HAP-1 (cell line): ENCODE data around the gene PIMREG.

Experiments used
- DNase-seq, 2 experiments: peaks; one replicate each; pipeline ENCODE4 v3.0.0-alpha.2; 2016 to 2020; ENCODE audit warnings: low spot score in 2 of 2
- H3K27me3 ChIP-seq: fragments of 250-450 bp; sonication (Bioruptor Pico); 2 replicates; pipeline ENCODE4 v1.5.1; 2020; ENCODE audit warnings: low read depth, mild to moderate bottlenecking, moderate library complexity
- H3K36me3 ChIP-seq: fragments of 250-450 bp; sonication (Bioruptor Pico); replicated peaks from 2 replicates; pipeline ENCODE4 v1.5.1; 2020; ENCODE audit warnings: mild to moderate bottlenecking
- H3K4me1 ChIP-seq: fragments of 250-450 bp; sonication (Bioruptor Pico); 2 replicates; pipeline ENCODE4 v1.5.1; 2020; ENCODE audit warnings: mild to moderate bottlenecking
- H3K4me3 ChIP-seq: fragments of 250-450 bp; sonication (Bioruptor Pico); 2 replicates; pipeline ENCODE4 v1.5.1; 2020; ENCODE audit warnings: mild to moderate bottlenecking, moderate library complexity
- H3K9me3 ChIP-seq: fragments of 250-450 bp; sonication (Bioruptor Pico); 2 replicates; pipeline ENCODE4 v1.5.1; 2020; ENCODE audit warnings: mild to moderate bottlenecking, moderate library complexity
- in situ Hi-C: fragments of 300-500 bp; cut with MboI; formaldehyde crosslinking; loops from 3 replicates; pipeline ENCODE4 v1.14.3; 2020; ENCODE audit warnings: low sequenced_read_pairs, inconsistent platforms, mixed read lengths

PIMREG gene

DNA sequence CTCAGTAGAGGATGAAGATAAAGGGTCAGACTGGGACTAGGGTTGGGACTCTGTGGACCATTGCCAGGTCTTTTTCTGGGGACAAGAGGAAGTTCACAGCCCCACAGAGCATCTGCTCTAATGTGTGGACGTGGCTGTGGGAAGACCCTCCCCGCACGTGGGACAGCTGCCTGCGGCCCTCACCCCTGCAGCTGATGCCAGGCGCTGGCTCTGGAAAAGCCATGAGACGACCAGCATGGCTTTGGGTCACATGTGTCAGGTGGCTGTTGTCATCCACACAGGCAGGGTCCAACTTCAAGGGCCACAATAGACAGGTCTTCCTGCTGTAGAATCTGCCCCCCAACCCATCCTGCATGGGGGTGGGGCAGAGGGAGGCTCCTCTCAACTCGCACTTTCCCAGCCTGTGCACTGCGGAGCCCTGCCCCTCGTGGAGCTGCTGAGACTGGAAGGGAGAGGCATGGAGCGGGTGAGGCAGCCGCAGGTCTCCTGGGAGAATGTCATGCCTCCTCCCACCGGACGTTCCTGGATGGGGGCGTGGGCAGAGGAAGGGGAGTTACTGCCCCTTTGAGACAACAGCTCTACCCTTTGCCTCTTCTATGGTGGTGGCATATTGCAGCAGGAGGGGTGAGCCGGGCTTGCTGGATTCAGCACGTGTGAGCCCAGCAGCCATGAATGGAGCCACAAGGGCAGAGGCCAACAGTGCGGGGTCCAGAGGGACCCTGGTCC lies 53.4 kb downstream of the PIMREG start:
- no peak for DNase-seq
- in situ Hi-C loops, result no loop called here

GRCh38 chr17:6498356-6498755 lies 54.1 kb downstream of the PIMREG start:
- DNase-seq, result no peak
- Histone ChIP-seq H3K4me1 (peaks cover 5% of the 10 kb centered on the region), H3K27me3 (no peaks in the 10 kb centered on the region), H3K4me3 (no peak overlapping the region), H3K36me3 (no peaks in the 10 kb centered on the region), H3K9me3 (no peaks in the 10 kb centered on the region)
- in situ Hi-C loops, result no loop called here

More for the DNA sequence above, 53.4 kb downstream of the PIMREG start:
- H3K4me3 ChIP-seq, result no peak overlapping the region
- peaks cover 5% of the 10 kb centered on the region for H3K4me1 ChIP-seq
- no peaks in the 10 kb centered on the region for H3K27me3 ChIP-seq
- H3K36me3 ChIP-seq, result no peaks in the 10 kb centered on the region
- H3K9me3 ChIP-seq, result no peaks in the 10 kb centered on the region

DNA sequence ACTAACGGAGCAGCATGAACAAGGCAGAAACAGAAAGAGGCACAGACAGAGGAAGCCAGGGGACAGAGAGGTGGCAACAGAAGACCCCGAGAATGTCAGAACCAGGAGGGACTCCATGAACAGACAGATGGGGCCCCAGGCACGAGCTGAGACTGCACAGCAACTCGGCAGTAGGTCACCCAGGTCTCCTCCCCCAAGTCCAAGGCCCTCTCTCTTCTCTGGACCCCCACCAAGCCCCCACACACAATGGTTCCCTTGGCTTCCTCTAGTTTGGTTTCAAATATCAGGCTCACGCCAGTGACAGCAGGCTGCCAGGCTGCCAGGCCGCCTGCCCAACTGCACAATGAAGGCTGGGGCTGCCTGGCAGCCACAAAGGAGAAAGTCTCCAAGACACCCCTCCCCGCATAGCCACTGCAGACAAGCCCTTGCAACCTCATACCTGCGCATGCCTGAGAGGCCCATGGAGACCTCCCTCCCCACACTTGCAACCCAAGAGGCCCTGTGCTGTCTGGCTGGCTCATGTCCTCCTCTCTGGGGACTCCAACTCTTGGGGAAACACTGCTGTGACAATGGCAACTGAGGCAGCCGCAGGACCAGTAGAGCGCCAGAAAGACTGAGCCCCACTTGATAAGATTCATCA lies 54.8 kb downstream of the PIMREG start:
- Histone ChIP-seq H3K36me3 (no peaks in the 10 kb centered on the region), H3K9me3 (no peaks in the 10 kb centered on the region), H3K4me3 (no peak overlapping the region), H3K27me3 (no peaks in the 10 kb centered on the region), H3K4me1 (peaks cover 5% of the 10 kb centered on the region)
- in situ Hi-C loops, result no loop called here
- no peak for DNase-seq
